ENCODE measurements around the gene HS3ST4.
"Not testable (repeated sequence)": the region's sequence is repeated elsewhere in the genome, so short reads cannot be mapped to it uniquely, and the experiment has no call there.

HS3ST4 gene

DNA sequence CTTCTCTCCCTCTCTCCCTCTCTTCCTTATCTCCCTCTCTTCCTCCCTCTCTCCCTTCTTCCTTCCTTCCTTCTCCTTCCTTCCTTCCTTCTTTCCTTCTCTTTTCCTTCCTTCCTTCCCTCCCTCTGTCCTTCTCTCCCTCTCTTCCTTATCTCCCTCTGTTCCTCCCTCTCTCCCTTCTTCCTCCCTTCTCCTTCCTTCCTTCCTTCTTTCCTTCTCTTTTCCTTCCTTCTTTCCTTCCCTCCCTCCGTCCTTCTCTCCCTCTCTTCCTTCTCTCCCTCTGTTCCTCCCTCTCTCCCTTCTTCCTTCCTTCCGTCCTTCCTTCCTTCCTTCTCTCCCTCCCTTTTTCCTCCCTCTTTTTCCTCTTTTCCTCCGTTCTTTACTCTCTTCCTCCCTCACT is 38.6 kb downstream of the HS3ST4 start:
- DNase-seq (ENCODE audit: low read depth in 4 of 4, low spot score in 1 of 4): no peak

DNA sequence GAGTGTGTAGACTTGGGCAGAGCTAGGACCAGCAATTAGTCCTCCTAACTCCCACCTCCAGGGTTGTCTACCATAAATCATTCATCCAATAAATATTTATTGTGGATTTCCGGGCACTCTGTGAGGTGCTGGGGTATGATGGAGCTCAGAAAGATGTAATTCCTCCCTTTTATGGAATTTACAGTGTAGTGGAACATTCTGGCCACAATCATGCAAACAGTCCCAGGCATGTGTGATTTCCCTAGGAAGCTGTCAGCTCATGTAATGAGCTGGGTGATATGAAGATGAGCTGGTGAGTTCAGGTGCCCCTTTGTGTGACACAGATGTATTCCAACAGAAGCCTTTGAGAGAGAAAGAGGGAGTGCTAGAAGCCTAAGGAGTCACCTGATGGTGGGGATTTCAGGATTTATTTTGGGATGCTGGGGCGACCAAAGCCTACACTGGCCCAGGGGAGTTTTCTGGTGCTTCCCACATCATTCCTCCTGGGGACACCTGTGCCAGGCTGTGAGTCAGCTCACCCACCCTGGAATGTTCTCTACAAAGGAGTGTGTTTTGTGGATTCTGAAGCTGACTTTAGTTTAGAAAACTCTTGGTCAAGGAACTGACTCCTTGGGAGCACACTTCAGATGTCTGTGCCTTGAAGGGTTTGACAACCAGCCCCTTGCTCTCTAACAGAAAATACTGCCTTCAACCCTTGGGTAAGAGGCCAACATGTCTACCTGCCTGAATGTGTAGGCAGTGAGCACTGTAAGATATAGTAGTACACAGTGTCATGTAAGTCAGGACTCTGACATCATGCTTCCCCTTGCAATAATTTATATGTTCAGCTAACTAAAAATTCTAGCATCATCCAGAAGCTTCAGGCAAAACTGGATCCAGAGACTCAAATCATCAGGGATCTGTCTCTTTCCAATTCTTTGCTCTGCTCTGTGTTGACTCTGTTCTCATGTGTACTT is 42.9 kb downstream of the HS3ST4 start:
- no peak for DNase-seq (ENCODE audit: low read depth in 4 of 4, low spot score in 1 of 4)

DNA sequence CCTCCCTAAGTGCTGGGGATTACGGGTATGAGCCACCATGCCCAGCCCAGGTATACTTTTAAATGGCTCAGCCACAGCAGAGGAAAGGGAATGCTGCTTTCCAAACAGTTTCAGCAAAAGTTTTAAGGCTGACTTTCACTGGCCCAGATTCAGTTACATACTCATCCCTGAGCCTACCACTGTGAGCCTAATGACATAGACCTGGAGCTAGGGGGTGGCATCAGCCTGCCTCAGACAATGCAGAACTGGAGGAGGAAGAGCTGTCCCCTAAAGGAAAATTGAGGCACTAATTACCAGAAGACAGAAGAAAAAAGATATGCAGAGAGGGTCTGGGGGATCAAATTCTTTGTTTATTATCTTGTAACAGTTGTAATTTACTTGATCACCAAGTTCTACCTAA is 43.9 kb downstream of the HS3ST4 start:
- DNase-seq (ENCODE audit: low read depth in 4 of 4, low spot score in 1 of 4): no peak

DNA sequence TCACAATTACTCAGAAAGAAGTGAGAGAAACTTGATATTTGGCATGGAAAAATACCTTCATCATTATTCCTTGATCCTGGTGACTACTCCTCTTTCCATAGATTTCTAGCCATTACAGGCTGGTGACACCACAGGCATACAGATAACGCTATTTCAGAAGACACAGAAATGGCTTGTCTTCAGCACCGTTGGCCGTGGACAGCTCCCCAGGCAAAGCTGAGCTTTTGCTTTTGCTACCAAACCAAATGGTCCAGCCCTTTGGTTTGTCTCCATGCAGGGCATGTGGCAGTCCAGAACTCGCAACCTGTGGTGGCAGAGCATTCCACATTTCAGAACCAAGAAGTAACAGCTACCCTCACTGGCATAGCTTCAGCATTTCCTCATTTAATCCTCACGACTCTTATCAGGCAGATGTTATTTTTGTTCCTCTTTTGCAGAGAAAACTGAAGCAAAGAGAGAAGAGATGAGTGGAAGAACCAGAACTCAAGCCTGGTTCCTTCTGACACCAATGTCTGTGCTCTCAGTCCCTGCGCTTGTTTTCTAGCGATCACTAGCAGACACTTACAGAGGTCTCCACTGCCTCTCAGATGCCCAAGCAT is 55.5 kb downstream of the HS3ST4 start:
- no peak for DNase-seq (ENCODE audit: low read depth in 4 of 4, low spot score in 1 of 4)

DNA sequence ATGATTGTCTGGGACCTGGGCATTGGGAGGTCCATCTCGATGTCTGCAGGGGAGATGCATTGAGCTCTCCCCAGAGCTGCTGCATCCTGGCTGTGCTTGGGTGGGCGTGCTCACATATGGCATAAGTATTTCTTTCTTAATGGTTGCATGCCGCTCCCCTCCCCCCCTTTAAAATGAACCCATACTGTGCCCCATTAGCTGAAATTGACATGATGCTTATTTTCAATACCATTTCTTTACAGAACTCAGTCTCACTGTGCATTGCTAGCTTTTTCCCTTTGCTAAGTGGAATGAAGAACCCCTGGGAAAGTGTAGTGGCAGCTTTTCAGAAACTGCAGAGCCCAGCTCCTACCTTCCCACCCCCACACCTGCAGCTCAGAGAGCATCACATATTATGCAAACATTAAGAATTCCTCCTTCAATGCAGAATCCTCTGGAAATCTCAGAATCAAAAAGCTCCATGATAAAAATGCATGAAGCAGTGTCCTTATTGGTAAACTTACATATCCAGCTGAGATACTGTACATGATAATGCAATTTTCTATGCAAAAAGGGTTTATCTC is 56.4 kb downstream of the HS3ST4 start:
- DNase-seq (ENCODE audit: low read depth in 4 of 4, low spot score in 1 of 4): no peak

DNA sequence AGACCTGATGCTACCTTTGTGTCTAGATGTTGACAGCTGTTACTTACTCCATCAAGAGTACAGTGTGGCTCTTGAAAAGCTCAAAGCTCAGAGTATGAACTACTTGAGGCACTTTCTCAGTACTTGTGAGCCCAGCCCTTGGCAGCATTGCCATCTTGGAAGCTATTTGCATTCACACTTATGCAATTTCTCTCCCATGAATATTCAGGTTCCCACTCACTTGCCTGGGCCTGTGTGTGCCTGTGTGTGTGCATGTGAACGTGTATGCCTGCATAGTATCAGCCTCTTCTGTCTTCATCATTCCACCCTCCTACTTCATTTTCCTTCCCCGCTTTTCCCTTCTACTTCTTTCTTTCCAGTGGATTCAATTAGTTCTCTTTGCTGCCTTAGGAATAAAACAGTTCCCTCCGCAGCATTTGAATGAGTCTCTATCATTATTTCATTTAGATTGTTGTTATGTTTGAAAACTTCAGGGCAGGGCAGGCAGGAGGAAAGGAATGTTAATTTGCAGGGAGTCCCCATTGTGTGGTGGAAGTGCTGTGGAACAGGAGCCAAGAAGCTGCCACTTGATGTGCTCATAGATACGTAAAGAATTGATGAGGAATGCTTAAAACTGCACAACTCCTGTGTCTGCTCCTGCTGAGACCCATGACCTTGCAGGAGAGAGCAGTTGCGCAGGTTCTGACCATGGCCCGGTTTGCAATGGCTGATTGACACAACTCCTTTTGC is 58.9 kb downstream of the HS3ST4 start:
- DNase-seq (ENCODE audit: low read depth in 4 of 4, low spot score in 1 of 4): no peak

DNA sequence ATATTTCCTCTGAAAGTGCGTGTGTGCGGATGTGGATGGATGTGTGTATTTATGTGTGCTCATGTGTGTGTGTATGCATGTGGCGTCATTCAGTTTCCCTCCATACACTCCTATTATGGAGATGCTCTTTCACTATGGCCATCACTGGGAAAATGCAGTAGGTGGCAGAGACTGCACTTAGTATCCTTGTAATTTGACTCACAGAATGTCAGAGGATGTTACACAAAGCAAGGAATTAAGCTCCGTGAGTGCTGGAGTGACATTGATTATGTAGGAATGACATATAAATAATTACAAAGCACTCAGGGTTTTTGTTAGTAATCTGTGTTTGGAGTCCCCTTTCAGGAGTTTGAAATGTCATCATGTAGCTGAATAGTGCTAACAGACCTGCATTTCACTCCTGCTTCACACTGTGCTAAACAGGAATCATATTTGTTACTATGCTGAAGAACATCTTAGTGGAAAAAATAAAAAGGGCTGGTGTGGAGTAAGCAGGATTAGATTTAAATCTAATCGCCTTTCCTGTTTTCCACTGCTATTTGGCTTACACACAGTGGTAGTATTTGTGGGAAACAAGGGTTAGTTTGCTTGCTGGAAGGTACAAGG is 59.6 kb downstream of the HS3ST4 start:
- no peak for DNase-seq (ENCODE audit: low read depth in 4 of 4, low spot score in 1 of 4)

DNA sequence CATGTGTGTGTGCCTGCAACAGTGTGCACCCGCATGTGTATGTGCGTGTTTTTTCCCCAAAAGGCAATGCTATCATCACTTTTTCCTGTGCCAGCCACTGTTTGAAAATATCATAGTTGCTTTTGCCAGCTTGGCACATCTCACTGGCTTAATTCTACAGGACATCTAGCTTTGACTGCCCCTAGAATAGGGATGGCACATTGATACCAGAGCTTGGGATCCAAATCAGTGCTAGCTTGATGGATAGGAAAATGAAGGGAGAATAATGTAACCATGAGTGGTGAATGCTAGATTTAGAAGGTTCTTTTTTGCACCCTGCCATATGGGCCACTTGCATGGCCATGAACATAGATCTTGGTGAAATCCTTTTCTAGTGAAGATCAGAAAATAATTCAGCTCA is 72.7 kb downstream of the HS3ST4 start:
- DNase-seq (ENCODE audit: low read depth in 4 of 4, low spot score in 1 of 4): no peak

DNA sequence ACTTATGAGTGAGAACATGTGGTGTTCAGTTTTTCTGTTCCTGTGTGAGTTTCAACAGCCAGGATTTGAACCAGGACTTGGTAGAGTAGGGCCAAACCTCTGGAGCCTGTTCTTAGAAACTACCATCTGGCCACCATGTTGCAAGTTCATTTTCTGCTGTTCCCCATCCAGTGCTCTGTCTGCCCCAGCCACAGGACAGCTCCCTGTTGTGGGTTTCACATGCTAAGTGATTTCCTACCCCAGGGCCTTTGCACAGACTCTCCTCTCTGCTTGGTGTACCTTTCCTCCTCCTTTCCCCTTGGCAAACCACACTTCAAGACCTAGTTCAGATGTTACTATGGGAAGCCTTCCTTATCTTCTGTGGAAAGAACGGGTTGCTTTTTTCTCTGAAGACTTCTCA is 79.5 kb downstream of the HS3ST4 start:
- DNase-seq (ENCODE audit: low read depth in 4 of 4, low spot score in 1 of 4): no peak

DNA sequence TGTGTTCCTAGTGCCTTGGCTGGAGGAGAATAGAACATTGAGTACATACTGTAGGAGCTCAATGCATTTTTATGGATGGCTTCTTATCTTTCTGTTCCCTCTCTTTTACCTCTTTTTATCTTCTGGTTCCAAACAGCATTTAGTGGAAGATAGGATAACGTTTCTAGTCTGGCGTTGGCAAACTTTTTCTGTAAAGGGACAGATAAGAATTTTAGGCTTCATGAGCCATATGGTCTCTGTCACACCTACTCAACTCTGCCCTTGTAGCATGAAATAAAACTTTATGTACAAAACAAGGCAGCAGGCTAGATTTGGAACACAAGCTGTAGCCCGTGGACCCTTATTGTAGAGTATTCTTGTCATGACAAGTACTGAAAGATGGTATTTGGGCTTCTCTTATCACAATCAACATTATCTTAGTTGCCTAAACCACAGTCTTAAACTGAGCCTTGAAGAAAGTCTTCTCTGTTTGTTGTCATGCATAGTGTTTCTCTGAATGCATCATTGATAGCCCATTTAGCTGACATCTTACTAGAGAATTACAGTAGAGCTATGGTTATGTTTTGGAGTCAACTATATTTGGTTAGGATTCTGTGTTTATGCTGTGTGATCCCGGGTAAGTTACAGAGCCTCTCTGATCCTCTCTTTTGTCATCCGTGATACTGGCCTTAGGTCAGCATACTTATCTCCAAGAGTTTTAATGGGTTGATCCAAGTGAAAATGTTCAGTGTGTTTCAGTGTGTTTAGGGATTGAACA is 80.2 kb downstream of the HS3ST4 start:
- DNase-seq (ENCODE audit: low read depth in 4 of 4, low spot score in 1 of 4): no peak

DNA sequence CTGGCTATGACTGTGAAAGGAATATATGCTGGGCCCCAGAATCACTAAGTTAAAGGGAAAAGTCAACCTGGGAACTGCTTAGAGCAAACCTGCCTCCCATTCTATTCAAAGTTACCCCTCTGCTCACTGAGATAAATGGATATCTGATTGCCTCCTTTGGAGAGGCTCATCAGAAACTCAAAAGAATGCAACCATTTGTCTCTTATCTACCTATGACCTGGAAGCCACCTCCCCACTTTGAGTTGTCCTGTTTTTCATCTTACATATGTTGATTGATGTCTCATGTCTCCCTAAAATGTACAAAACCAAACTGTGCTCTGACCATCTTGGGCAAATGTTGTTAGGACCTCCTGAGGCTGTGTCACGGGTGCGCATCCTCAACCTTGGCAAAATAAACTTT is 84.5 kb downstream of the HS3ST4 start:
- DNase-seq (ENCODE audit: low read depth in 4 of 4, low spot score in 1 of 4): not testable (repeated sequence)

DNA sequence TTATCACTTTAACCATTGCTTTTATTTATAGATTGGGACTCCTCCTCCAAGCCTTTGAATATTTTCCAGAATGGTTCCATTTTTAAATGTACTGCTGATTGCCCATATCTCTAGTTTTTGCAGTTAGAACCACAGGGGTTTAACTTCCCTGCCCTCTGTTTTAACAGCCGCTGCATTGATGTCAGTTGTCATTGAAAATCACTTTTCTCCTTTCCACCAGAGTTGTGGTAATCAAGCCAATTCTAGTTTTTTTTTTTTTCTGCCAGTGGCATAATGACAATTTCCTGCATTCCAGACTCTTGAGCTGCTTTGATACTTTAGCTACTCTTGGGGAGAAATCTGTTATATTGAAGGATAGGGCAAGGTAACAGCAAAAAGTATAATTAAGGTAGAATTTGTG is 91.5 kb downstream of the HS3ST4 start:
- no peak for DNase-seq (ENCODE audit: low read depth in 4 of 4, low spot score in 1 of 4)

DNA sequence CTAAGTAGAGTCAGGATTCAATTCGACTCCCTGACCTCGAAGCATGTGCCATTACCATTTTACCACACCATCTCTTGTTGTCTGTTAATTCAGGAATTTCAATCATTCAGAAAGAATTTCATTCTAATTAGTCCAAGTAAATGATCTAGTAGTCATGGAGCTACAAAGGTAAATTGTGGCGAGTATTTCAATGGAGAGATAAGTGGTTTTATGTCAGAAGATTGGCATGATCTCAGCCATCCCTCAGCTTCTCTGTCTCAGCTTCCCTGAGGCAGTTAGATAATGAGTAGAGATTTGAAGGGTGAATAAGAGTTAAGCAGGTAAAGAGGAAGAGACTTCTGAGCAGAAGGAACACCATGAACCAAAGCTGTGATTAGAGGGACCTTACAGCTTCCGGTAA is 93.6 kb downstream of the HS3ST4 start:
- no peak for DNase-seq (ENCODE audit: low read depth in 4 of 4, low spot score in 1 of 4)

DNA sequence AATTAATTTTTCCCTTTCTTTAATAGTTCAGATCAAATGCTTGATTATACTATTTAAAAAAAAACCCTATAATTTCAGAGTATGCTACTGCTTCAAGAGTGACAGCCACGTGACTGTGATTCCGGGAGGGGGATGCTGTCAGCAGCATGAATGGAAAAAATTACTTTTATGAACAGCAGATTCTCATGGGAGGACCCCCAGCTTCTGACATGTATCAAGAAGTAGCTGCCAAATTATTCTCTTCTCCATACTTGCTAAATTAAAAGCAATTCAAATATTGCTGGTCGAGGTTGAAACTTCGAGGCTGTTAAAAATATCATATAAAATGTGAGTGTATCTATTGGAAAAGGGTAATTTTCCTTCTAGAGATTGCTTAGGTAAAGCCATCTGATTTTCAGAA is 95.0 kb downstream of the HS3ST4 start:
- DNase-seq (ENCODE audit: low read depth in 4 of 4, low spot score in 1 of 4): no peak

DNA sequence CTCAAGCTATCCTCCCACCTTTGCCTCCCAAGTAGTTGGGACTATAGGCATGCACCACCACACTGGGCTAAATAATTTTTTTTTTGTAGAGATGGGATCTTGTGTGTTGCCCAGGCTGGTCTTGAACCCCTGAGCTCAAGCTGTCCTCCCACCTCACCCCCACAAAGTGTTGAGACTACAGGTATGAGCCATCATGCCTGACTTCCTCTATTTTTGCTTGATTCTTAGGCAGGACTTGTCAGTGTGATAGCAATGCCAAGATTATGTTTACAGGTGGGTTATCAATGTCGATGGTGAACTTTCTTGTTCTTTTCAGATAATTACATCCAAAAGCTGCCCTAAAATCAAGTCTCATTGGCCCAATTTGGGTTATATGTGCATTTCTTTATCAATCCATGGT is 96.9 kb downstream of the HS3ST4 start:
- no peak for DNase-seq (ENCODE audit: low read depth in 4 of 4, low spot score in 1 of 4)

DNA sequence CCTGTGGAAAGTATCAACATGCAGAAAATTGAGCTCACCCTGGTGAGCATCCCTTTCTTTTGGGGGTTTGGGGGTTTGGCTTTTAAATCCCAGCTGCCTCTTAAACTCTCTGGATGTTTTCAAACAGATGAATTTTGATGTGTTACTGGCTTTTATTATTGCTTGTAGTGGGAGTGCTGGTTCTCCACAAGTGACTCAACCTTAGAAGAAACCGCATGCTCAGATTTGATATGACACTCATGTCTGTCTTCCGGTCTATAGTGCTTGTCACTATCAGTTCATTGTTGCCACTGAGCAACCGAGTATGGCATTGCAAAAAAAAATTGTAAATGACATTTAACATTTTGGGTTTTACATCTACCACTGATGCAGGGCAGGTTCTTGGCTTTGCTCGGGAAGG is 104.5 kb downstream of the HS3ST4 start:
- no peak for DNase-seq (ENCODE audit: low read depth in 4 of 4, low spot score in 1 of 4)

DNA sequence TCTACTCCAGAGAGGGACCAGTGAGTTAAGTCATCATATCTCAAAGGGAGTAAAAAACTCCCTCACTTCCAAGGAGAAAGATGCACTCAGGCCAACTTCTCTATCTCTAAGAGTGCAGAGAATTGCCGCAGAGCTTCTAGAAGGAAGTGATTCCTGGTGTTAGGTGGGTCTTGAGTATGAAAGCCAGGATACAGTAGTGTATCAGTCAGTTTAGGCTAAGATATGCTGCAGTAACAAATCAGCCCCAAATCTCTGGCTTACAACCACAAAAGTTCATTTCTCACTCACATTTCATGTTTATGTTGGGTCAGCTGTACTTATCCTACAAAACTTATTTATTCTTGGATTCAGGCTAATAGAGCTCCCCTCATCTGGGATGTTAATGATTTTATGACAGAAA is 106.3 kb downstream of the HS3ST4 start:
- no peak for DNase-seq (ENCODE audit: low read depth in 4 of 4, low spot score in 1 of 4)

DNA sequence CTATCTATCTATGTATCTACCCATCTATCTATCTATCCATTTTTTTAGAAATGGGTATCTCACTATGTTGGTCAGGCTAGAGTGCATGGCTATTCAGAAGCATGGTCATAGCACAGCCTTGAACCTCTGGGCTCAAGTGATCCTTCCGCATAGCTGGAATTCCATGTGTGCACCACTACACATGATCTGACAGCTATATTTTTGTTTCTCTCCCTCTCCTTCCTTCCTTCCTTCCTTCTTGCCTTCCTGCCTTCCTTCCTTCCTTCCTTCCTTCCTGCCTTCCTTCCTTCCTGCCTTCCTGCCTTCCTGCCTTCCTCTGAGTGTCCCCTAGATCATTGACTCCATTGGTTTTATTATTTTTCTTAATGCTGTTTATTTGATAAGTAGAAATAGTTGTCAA is 108.1 kb downstream of the HS3ST4 start:
- DNase-seq (ENCODE audit: low read depth in 4 of 4, low spot score in 1 of 4): no peak

DNA sequence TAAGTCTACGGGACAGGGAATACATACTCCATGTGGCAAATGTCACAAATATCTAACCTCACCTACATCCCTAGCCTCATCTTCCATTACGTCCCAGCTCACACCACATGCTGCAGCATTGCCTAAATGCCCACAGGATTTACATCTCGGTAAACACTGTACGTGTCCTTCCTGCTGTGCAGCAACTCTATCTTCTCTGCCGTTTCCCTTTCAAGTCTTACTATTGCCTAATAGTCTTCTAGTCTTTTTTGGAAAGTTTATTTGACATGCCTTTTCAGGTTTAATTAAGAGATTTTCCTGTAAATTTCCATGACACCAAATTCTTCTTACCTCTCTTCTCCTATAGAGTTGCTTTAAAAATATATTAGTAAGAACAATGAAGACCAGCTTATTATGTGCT is 120.5 kb downstream of the HS3ST4 start:
- DNase-seq (ENCODE audit: low read depth in 4 of 4, low spot score in 1 of 4): no peak

DNA sequence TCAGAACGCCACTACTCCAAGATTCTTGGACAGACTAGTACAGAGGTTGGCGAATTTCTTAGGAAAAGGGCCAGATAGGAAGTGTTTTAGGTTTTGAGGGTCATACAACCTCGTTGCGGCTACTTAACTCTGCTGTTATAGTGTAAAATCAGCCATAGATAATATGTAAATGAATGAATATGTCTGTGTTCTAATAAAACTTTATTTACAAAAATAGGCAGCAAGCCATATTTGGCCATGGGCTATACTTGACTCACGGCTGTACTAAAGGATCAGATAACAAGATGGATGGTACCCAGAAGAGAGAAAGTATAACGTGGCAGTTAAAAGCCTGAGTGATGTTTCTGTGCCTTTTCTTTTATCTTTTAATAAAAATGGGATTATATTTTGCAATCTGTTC is 125.5 kb downstream of the HS3ST4 start:
- DNase-seq (ENCODE audit: low read depth in 4 of 4, low spot score in 1 of 4): no peak

DNA sequence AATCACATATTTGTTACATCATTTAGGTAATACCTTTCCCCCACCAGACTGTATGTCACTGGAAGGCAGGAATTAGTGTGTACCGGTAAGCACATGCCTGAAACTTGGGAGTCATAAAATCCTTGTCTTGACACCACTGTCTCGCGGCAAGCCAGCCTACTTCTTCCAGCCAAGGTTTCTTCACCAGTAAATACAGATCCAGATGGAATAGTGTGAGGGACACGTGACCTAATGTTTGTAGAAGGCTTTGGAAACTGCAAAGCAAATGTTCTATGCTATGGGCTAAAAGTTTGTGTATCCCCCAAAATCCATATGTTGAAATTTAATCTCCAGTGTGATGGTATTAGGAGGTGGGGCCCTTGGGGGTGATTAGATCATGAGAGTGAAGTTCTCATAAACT is 126.1 kb downstream of the HS3ST4 start:
- DNase-seq (ENCODE audit: low read depth in 4 of 4, low spot score in 1 of 4): no peak

Measured in stimulated activated CD4-positive, alpha-beta T cell treated with anti-CD3 and anti-CD28 coated beads, Interleukin-1b, Interleukin-23, amount 100 ng/mL, for 24 hours (primary cell).